Stimulated activated CD8-positive, alpha-beta memory T cell treated with anti-CD3 and anti-CD28 coated beads, Interleukin-2, amount 100 ng/mL, for 1 hour (primary cell): ENCODE measurements around the gene JADE3.
"Not testable (repeated sequence)": the region's sequence is repeated elsewhere in the genome, so short reads cannot be mapped to it uniquely, and the experiment has no call there.

Experiments used
- DNase-seq, 2 donors: peaks; one replicate each; pipeline ENCODE4 v3.0.0-alpha.2; 2020; ENCODE audit warnings: low read depth in 2 of 2

Gene JADE3

DNA sequence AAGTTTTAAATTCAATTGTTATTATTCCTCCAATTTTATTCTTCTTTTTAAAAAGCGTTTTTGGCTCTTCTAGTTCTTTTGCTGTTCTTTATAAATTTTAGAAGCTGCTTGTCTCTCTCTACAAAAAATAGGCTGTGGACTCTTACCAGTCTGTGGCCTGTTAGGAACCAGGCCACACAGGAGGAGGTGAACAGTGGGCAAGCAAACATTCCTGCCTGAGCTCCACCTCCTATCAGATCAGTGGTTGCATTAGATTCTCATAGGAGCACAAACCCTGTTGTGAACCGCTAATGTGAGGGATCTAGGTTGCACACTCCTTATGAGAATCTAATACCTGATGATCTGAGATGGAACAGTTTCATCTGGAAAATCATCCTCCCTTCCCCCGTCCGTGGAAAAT, 23.1 kb downstream of the JADE3 start:
- DNase-seq, result no peak

DNA sequence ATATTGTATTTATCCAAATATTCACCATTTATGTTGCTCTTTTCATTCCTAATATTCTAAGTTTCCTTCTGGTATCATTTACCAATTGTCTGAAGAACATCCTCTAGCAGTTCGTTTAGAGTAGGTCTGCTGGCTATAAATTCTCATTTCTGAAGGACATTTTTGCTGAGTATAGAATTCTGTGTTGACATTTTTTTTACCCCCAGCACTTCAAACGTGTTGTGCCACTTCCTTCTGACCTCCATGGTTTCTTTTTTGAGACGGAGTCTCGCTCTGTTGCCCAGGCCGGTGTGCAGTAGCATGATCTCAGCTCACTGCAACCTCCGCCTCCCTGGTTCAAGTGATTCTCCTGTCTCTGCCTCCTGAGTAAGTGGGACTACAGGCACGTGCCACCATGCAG, 26.4 kb downstream of the JADE3 start:
- no peak for DNase-seq

DNA sequence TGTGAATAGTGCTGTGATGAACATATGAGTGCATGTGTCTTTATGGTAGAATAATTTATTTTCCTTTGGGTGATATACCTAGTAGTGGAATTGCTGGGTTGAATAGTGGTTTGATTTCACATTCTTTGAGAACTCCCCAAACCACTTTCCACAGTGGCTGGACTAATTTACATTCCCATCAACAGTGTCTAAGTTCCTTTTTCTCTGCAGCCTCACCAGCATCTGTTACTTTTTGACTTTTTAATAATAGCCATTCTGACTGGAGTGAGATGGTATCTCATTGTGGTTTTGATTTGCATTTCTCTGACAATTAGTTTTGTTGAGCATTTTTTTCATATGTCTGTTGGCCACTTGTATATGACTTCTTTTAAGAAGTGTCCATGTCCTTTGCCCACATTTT, 29.1 kb downstream of the JADE3 start:
- DNase-seq, result no peak

DNA sequence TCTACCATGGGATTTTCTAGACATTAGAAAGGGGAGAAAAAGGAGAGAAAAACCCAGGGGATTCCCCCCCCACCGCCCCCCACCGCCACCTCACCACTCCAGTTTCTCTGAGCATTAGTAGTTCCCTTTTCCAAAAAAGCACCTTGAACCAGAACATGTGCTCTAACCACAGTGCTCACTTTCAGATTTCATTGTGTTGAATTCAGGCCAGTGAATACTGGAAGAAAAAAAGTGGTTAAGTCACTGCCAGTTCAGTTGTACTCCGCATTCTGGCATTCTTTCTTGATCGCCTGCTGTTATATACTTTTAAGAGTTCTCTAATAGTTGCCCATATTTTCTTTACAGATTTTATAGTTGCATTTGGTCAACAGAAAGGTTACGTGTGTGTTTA, 40.9 kb downstream of the JADE3 start:
- DNase-seq, result no peak

DNA sequence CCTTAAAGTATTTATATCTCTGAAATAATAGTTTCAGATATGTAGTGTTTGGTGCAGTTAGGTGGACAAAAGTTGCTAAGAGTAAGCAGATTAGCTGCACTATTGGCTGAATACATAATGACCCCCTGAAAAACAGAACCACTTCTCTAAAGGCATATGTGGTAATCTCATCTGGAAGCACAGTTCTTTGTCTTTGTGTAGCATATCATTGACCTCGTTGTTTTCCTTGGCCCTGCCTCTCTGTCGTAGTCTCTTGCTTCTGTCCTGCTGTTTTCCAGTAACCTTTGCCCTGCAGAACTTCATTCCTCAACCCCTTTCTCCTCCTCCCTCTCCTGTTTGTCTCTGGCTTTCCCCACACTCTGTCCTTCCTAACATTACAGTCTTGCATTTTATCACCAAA, 41.4 kb downstream of the JADE3 start:
- DNase-seq, result no peak

DNA sequence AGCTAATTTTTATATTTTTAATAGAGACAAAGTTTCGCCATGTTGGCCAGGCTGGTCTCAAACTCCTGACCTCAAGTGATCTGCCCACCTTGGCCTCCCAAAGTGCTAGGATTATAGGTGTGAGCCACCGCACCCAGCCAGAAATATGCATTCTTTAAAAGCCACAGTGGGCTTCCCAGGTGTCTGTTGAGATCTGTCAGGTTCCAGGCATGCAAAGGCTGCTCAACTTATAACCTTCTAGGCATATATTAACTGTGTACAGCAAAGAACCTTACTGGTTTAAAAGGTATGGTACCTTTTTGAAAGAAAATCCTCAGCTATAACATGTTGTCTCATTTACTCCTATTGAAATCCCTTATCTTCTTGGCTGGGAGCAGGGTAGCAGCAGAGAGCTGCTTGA, 42.5 kb downstream of the JADE3 start:
- DNase-seq, result no peak

DNA sequence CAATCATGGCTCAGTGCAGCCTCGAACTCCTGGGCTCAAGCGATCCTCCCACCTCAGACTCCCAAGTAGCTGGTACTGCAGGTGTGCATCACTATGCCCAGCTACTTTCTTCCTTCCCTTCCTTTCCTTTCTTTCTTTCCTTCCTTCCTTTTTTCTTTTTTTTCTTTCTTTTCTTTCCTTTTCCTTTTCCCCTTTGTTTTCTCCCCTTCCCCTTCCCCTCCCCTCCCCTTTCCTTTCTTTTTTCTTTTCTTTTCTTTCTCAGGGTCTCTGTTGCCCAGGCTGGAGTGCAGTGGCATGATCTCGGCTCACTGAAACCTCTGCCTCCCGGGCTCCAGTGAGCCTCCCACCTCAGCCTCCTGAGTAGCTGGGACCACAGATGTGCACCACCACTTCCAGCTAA, 44.4 kb downstream of the JADE3 start:
- DNase-seq, result not testable (repeated sequence)

DNA sequence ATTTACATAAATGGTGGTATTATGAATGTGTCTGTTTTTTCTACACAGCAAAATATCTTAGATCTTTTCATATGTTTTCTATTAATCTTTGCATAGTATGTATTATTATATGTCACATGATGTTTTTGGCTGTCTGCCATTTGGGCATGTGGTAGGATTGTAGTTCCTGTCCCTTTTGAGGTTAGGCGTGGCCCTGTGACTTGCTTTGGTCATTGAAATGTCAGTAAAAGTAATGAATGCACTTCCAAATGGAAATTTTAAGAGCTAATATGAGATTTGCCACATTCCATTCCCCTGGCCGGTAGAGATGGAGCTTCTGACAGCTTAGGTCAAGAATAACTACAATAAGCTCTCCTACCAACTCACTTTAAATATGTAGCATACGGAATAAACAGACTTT, 45.1 kb downstream of the JADE3 start:
- no peak for DNase-seq

DNA sequence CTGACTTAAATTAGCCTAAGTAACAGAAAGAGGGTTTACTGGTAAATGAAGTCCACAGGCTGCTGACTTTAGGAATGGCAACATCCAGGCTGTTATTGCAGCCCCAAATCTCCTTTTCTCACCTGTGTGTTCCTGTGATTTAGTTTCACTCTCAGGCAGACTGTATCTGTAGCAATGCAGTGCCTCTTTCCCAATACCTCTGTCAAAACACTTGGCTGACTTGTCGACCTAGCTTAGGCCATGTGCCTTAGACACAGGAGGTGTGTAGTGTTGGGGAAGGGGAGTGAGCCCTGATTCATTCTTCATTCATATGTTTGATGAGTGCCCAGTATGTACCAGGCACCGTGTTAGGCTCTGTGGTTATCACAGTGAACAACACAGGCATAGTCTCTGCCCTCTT, 46.9 kb downstream of the JADE3 start:
- DNase-seq, result no peak

DNA sequence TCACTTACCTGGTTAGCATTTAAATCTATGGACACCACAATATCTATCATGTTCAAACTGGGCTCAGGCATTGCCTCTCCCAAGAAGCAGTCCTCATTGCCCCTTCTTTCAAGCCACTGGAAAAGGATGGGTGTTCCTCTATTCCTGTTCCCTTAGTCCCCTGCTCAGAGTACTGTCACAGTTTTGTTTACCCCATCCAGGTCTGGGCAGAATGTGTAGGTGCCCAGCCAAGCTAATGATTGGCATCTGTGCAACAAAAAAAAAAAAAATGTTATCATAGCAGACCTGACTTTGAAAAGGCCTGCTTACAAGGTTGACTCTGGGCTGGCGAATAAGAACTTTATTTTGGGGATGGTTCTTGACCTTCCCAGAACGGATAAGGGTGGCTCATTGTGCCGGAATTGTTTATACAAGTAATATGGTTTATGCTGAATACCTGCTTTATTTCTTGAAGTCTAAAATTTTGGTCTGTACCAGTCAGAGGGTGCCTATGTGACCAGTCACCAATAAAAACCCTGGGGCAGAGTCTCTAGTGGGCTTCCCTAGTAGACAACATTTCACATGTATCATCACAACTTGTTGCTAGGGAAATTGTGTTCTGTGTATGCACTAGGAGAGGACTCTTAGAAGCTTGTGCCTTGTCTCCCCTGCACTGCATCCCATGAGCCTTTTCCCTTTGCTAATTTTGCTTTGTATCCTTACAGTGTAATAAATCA, 47.9 kb downstream of the JADE3 start:
- DNase-seq, result no peak

DNA sequence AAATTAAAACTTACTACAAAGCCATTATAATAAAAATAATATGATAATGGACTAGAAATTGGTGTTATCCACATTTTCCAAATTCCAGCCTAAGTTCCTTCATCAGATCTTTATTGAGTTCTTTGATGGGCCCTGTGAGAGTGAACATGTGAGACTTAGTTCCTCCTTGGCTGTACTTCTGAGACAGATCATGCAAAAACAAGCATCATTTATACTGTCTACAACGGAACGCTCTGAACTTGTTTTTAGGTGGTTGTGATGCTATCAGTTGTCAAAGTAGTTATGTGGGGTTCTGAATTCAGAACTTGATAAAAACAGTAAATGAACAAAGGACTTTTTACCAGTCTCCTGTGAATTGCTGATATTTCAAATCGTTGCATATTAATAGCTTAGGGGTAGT, 48.9 kb downstream of the JADE3 start:
- no peak for DNase-seq

DNA sequence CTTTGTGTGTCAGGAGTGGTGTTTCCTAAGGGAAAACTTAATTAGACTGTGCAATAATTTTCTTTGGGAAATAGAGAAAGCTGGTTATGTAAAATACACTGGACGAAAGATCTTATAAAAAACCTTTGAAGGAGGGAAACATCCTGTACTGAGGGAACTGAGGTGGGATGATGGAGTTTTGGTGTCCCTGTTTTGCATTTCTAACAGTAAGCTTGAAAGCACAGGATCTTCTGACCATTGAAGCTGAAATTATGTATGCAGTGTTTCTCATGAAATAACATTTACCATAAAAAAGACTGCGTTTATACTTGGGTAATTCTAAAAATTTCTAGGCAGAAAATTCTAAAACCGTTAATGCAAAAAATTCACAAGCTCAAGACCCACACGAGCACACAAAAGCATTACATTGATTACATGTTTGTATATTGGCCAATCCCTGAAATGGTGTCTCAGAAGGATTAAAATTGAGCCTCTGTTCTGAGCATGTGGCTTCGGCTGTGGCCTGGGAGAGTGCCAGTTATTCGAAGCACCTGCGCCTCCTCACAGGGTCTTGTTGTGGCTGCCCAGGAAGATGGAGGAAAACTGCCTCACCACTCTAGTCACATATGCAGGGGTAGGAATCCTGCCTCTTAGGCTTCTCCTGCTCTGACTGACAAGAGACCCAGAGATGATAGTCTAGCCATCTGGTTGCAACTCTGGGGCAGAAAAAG, 49.5 kb downstream of the JADE3 start:
- DNase-seq, result no peak

DNA sequence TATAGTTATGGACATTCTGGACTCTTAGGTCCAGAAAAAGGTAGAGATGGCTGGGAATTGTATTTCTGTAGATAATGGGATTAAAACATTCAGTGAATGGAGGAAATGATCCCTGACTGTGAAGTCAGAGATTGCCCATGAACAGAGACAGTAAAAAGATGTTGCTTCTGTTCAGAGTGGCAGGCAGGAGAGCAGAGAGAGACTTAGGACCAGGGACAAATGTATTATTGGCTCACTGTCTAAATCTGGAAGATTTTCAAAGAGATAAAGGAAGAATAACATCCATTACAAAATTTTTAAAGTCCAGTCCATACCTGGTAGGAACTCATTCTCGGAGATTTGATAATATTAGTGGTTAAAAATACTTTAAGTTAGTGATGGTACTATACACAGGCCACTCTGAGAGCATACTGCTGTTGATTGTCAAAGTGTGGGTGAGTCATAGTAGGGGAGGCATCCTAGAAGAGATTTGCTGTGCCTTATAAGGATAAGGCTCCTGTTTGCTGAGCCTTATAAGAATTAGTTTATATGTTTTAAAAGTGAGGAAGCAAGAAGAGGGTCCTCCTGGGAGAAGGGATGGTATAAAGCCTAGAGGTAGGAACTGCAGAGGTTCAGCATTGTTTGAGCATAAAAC, 53.0 kb downstream of the JADE3 start:
- DNase-seq, result no peak

DNA sequence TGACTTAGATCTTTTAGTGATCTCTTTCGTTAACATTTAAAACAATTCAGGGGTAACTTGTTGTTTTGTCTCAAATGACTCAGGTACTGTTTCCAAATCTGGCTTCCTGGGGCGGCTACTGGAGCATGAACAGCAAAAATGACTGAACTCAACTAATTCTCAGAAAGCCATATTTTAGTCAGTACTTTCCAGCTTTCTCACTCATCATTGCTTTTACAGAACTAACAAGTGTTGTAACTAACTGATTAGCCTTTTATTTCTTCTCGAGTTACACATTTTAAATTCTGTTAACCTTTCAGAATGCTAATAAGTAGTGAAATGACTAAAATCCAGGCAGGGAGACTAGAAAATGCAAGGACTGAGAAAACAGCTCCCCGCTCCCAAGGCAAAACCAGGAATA, 55.3 kb downstream of the JADE3 start:
- DNase-seq, result no peak

DNA sequence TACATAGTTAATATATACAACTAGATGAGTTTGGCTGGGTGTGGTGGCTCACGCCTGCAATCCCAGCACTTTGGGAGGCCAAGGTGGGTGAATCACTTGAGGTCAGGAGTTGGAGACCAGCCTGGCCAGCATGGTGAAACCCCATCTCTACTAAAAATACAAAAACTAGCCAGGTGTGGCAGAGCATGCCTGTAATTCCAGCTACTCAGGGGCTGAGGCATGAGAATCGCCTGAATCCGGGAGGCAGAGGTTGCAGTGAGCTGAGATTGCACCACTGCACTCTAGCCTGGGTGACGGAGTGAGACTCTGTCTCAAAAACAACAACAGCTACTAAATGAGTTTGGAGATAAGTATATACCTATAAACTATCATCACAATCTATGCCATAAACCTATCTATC, 64.8 kb downstream of the JADE3 start:
- DNase-seq, result not testable (repeated sequence)

DNA sequence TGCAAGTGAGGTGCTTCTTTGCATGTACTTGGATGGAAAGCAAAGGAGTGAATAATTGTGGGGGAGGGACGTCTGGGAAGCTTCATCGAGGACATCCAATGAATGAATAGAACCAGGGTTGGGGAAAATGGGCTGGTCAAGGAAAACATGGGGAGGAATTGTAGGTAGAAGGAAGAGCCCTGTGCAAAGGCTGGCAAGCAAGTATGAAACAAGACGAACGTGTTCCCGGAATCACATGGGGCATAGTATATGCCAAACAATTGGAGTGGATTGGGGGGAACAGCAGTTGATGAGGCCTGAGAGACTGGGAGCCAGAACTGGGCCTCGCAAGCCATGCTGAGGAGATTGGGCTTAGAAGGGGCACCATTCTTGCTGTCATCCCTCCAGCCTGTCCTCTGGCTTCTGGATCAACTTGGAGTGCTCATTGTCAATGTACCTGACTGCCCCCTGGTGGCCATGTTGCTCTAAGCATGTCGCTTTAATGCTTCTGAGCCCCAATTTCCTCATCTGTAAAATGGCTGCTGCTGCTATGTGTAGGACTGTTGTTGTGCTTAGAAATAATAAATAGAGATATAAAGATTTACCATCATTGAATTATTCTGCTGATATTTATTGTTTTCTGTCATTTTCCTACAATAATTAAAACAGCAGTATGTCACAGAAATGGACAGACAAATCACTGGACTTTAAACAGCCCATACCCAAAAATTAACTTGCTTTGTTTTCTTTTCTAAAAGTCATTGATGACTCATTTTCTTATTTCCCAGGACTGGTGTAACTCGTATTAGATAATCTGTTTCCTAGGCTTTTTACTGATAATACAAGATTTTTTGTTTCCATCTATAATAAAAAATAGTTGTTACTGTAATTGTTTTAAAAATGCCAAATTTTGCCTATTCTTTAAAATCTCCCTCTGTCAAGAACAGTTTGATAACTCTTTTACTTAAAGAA, 66.4 kb downstream of the JADE3 start:
- peak; percentile 31 to 46 for DNase-seq

DNA sequence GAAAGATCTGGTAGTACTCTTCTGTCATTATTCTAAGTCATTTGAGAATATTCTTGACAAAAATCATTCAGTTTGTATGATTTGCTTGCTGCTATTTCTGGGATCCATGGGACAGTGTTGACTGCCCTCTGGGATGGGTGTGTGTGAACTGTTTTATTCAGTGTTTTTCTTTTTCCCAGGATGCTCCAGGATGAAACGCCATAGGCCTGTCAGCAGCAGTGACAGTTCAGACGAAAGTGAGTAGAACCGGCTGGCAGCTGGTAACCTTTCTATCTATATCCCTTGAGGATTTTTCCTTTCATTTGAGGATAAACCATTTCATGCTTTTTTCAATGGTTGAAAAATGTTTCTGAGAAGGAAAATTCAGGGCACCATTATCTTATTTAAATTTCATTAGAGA, 72.5 kb downstream of the JADE3 start:
- DNase-seq, result no peak

DNA sequence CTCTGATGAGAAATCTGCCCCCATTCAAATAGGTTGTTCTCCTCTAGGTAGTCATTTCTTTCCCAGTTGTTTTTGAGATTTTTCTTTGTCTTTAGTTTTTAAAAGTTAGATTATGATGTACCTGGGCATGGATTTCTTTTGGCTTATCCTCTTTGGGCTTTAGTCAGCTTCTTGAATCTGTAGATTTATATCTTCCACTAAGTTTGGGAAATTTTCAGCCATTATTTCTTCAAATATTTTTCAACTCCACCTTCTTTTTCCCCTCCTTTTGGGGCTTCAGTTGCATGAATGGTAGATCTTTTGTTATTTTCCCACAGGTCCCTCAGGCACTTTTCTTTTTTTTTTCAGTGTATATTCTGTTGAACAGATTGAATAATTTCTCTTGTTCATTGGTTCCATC, 77.3 kb downstream of the JADE3 start:
- DNase-seq, result no peak

DNA sequence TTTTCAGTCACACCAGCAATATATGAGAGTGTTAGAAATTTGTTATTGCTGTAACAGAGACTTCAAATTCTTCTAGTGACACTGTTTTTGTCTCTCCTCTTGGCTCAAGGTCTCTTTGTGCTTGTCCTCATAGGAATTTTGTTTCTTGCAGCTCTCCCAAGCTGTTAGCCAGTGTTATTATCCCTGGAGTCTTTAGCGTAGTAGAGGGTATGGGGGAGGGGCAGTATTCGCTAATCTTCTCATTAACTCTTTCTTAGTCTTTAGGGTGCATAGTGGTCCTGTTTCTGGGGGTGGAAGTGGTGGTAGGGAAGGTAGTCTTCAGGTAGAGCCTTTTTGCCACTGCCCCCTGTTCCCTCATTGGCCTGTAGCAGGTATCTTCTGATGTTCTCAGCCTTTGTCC, 79.4 kb downstream of the JADE3 start:
- DNase-seq, result no peak

DNA sequence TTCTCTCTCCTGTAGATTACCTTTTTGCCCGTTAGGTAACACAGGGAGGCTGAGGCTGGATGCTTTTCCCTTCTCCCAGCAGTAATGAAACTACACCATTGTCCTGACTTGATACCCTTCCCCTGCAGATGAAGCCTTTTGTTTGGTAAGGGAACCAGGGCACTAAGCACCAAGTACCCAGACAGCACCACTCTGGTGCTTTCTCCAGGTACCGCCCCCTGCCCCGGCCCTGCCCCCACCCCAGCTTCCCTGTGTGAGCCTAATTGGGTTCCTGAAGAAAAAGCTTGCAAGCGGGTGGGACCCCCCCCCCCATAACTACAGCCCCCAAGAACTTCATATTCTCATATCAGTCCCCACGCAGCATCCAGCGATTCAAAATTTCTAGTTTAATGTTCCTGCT, 79.8 kb downstream of the JADE3 start:
- DNase-seq, result no peak

DNA sequence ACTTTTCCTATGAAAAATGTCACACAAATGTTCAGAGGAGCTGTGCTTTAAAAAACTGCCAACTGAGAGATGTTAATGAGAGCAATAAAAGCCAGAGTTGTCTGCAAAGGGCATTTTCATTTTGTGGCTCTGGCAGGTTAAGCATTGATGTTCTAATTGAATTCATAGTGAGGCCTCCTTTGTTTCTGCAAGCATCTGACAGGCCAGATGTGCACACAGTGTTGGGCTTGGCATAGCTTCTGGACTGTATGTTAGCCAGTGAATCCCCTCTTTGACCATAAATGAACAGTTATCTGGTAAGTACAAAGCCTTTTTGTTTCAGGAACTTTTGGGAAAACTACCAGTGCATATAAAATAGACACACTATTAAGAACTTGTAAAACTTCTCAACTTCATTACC, 81.9 kb downstream of the JADE3 start:
- DNase-seq, result no peak

DNA sequence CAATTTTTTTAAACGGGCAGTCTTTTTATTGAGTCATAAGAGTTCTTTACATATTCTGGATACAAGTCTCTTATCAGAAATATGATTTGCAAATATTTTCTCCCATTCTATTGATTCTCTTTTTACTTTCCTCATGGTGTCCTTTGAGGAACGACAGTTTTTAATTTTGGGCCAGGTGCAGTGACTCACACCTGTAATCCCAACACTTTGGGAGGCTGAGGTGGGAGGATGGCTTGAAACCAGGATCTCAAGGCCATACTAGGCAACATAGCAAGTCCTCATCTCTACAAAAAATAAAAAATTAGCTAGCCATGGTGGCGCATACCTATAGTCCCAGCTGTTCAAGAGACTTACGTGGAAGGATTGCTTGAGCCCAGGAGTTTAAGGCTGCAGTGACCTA, 99.9 kb downstream of the JADE3 start:
- no peak for DNase-seq
